CD14-positive monocyte (primary cell): ENCODE measurements around the gene IMMP1L. TPM values are rescaled to one million over a fixed set of nuclear protein-coding genes. Genes with fewer than 3 reads are reported as not detected.

Source experiments
- DNase-seq, 3 donors: peaks; one replicate each; pipeline ENCODE4 v3.0.0-alpha.2; 2011 to 2022
- H2AFZ ChIP-seq: 2 replicates; pipeline ENCODE4 v1.6.0; 2012; ENCODE audit warnings: mild to moderate bottlenecking, low read depth, low read length, inconsistent platforms; ENCODE audit not compliant: insufficient read depth, poor library complexity, severe bottlenecking
- H3K27ac ChIP-seq, 2 donors: 1 replicate in 1 of 2; 2 replicates in 1 of 2; pipeline ENCODE4 v1.5.1; 2012 to 2013; ENCODE audit warnings: low read length in 2 of 2, control low read depth in 1 of 2, inconsistent platforms in 1 of 2, low read depth in 1 of 2, mild to moderate bottlenecking in 1 of 2
- H3K27me3 ChIP-seq, 2 donors: one replicate each; pipeline versions ENCODE4 v1.6.0 to v1.6.1; 2011 to 2013; ENCODE audit warnings: low read length in 2 of 2; ENCODE audit not compliant: control insufficient read depth in 2 of 2, insufficient read depth in 2 of 2
- H3K36me3 ChIP-seq, 2 donors: replicated peaks in 1 of 2; 1 replicate in 1 of 2; 2 replicates in 1 of 2; pipeline versions ENCODE4 v1.5.1 to v1.6.1; 2012 to 2013; ENCODE audit warnings: low read length in 2 of 2, control low read depth in 1 of 2, inconsistent platforms in 1 of 2, mild to moderate bottlenecking in 1 of 2; ENCODE audit not compliant: insufficient read depth in 2 of 2, control insufficient read depth in 1 of 2
- H3K4me1 ChIP-seq, 2 donors: 1 replicate in 1 of 2; 2 replicates in 1 of 2; pipeline versions ENCODE4 v1.5.1 to v1.6.1; 2012 to 2013; ENCODE audit warnings: low read length in 2 of 2, control low read depth in 1 of 2, inconsistent platforms in 1 of 2, mild to moderate bottlenecking in 1 of 2, moderate library complexity in 1 of 2; ENCODE audit not compliant: insufficient read depth in 2 of 2, control insufficient read depth in 1 of 2
- H3K4me2 ChIP-seq: replicated peaks from 2 replicates; pipeline ENCODE3; 2012; ENCODE audit warnings: low read length, moderate library complexity, mild to moderate bottlenecking; ENCODE audit not compliant: poor library complexity, severe bottlenecking; ENCODE audit errors: extremely low read depth
- H3K4me3 ChIP-seq, 3 experiments: fragments of 200-600 bp in 1 of 3; sonication (generic) in 1 of 3; replicated peaks in 1 of 3; 1 replicate in 2 of 3; 2 replicates in 1 of 3; pipeline ENCODE4 v1.5.1; 2011 to 2013; ENCODE audit warnings: low read length in 3 of 3, mild to moderate bottlenecking in 3 of 3, control low read depth in 2 of 3, low read depth in 2 of 3, inconsistent platforms in 1 of 3, moderate library complexity in 1 of 3
- H3K79me2 ChIP-seq: 2 replicates; pipeline ENCODE4 v1.6.0; 2012; ENCODE audit warnings: mild to moderate bottlenecking, control low read depth, inconsistent platforms, low read length, moderate library complexity; ENCODE audit not compliant: insufficient read depth
- H3K9ac ChIP-seq: 2 replicates; pipeline ENCODE4 v1.6.0; 2017; ENCODE audit warnings: low read length, mild to moderate bottlenecking; ENCODE audit not compliant: insufficient read depth, poor library complexity, severe bottlenecking
- H3K9me3 ChIP-seq, 2 donors: replicated peaks in 1 of 2; 1 replicate in 1 of 2; 2 replicates in 1 of 2; pipeline versions ENCODE4 v1.5.1 to v1.6.1; 2012 to 2013; ENCODE audit warnings: low read length in 2 of 2, control low read depth in 1 of 2; ENCODE audit not compliant: control insufficient read depth in 1 of 2, insufficient read depth in 1 of 2
- H4K20me1 ChIP-seq: 2 replicates; pipeline ENCODE4 v1.6.0; 2012; ENCODE audit warnings: mild to moderate bottlenecking, low read length, control low read depth, moderate library complexity; ENCODE audit not compliant: insufficient read depth
- H3K27ac Mint-ChIP-seq, 7 donors: one replicate each; pipeline ENCODE4 v1.8.0; 2020; ENCODE audit warnings: mild to moderate bottlenecking in 7 of 7, mixed read lengths in 7 of 7, moderate library complexity in 6 of 7, inconsistent platforms in 2 of 7
- H3K27me3 Mint-ChIP-seq, 3 donors: one replicate each; pipeline ENCODE4 v1.8.0; 2021 to 2022; ENCODE audit warnings: low read depth in 3 of 3, mild to moderate bottlenecking in 3 of 3, mixed read lengths in 3 of 3, moderate library complexity in 3 of 3, inconsistent platforms in 1 of 3
- H3K36me3 Mint-ChIP-seq, 2 donors: one replicate each; pipeline ENCODE4 v1.8.0; 2020; ENCODE audit warnings: mixed read lengths in 2 of 2, inconsistent platforms in 1 of 2, mild to moderate bottlenecking in 1 of 2
- H3K4me1 Mint-ChIP-seq: one replicate; pipeline ENCODE4 v1.8.0; 2020; ENCODE audit warnings: mild to moderate bottlenecking, mixed read lengths
- H3K4me3 Mint-ChIP-seq, 2 donors: one replicate each; pipeline ENCODE4 v1.8.0; 2020; ENCODE audit warnings: mild to moderate bottlenecking in 2 of 2, mixed read lengths in 2 of 2, moderate library complexity in 1 of 2
- H3K9me3 Mint-ChIP-seq, 7 donors: one replicate each; pipeline ENCODE4 v1.8.0; 2020 to 2022; ENCODE audit warnings: mixed read lengths in 7 of 7, mild to moderate bottlenecking in 6 of 7, moderate library complexity in 6 of 7, inconsistent platforms in 2 of 7
- CTCF ChIP-seq: fragments of 200-600 bp; IDR thresholded peaks from one replicate; pipeline ENCODE4 v1.8.0; 2022; ENCODE audit warnings: antibody characterized with exemption, mild to moderate bottlenecking
- WGBS: methylation state at CpG from one replicate; pipeline ENCODE4 v1.1.5; 2013; ENCODE audit warnings: missing lambda C conversion rate; ENCODE audit not compliant: insufficient coverage; 5-methylcytosine and 5-hydroxymethylcytosine counted together
- intact Hi-C, 2 donors: fragments of 100-400 bp; cut with micrococcal nuclease; formaldehyde crosslinking; loops; one replicate each; pipeline versions ENCODE4 v1.15.0 to v1.15.1; 2023
- polyA plus RNA-seq, 3 donors: library from polyadenylated mRNA; depleted of rRNA in 1 of 3; unstranded in 2 of 3; stranded (reverse) in 1 of 3; fragments of 300-500 nt in 2 of 3; fragments of >200 nt in 1 of 3; fragmentation: Illumina TruSeq in 2 of 3; gene quantifications; 1 replicate in 2 of 3; 2 replicates in 1 of 3; pipeline ENCODE4 v1.2.3, GENCODE V29; 2012 to 2021

IMMP1L gene
- polyA plus RNA-seq, 3 donors: 0.53 to 5.0 (median 4.7) TPM

GRCh38 chr11:31529701-31530100 is 20.3 kb upstream of the IMMP1L start:
- no peak for DNase-seq
- no peaks in the 10 kb centered on the region for H4K20me1 ChIP-seq
- peaks cover 0 to 14% (median 8%) of the 10 kb centered on the region in 7 donors for H3K9me3 Mint-ChIP-seq
- no peak overlapping the region for H3K27ac ChIP-seq
- H3K79me2 ChIP-seq: no peaks in the 10 kb centered on the region
- H3K36me3 Mint-ChIP-seq: peaks cover 6 to 7% of the 10 kb centered on the region in 2 donors
- no peak overlapping the region for H3K9ac ChIP-seq
- no peak for TF ChIP-seq CTCF
- H2AFZ ChIP-seq: no peak overlapping the region
- H3K27ac Mint-ChIP-seq: no peak overlapping the region
- H3K4me3 Mint-ChIP-seq: no peak overlapping the region
- H3K4me2 ChIP-seq: no peak overlapping the region
- peaks cover 0 to 4% of the 10 kb centered on the region in 2 donors for H3K9me3 ChIP-seq
- H3K4me1 ChIP-seq: no peaks in the 10 kb centered on the region
- H3K4me3 ChIP-seq: no peak overlapping the region
- H3K27me3 ChIP-seq: no peaks in the 10 kb centered on the region
- no peaks in the 10 kb centered on the region for H3K4me1 Mint-ChIP-seq
- H3K27me3 Mint-ChIP-seq: peaks cover 0 to 1% (median 0%) of the 10 kb centered on the region in 3 donors
- intact Hi-C loops: no loop called here
- no peaks in the 10 kb centered on the region for H3K36me3 ChIP-seq

- no peak overlapping the region for H3K27ac ChIP-seq
- Mint-ChIP-seq H3K4me3 (no peak overlapping the region), H3K27me3 (peaks cover 0 to 1% (median 0%) of the 10 kb centered on the region in 3 donors), H3K9me3 (peaks cover 1 to 13% (median 8%) of the 10 kb centered on the region in 7 donors), H3K4me1 (no peaks in the 10 kb centered on the region), H3K27ac (peak overlapping the region in 1 of 7 donors; percentile 25), H3K36me3 (peaks cover 7 to 8% of the 10 kb centered on the region in 2 donors)
- no peak overlapping the region for H3K4me2 ChIP-seq
- H3K79me2 ChIP-seq: no peaks in the 10 kb centered on the region
- H4K20me1 ChIP-seq: no peaks in the 10 kb centered on the region
- intact Hi-C loops: no loop called here
- no peak overlapping the region for H2AFZ ChIP-seq
- no peaks in the 10 kb centered on the region for H3K27me3 ChIP-seq
- H3K4me1 ChIP-seq: no peaks in the 10 kb centered on the region
- TF ChIP-seq CTCF: no peak
- no peak for DNase-seq
- no peak overlapping the region for H3K4me3 ChIP-seq
- H3K9ac ChIP-seq: no peak overlapping the region
- H3K36me3 ChIP-seq: no peaks in the 10 kb centered on the region
- no CpG with 5 or more reads among the region's 2 CpGs for WGBS
- H3K9me3 ChIP-seq: peaks cover 0 to 5% of the 10 kb centered on the region in 2 donors
Observed at GRCh38 chr11:31529189-31529588, 19.8 kb upstream of the IMMP1L start.
